Activated T-cell treated with anti-CD3 and anti-CD28 coated beads, Interleukin-2, amount 50 U/mL, for 4 hours (primary cell): Measurements from ENCODE around the gene SMIM24. TPM values are rescaled to one million over a fixed set of nuclear protein-coding genes. Genes with fewer than 3 reads are reported as not detected.
"Not testable (repeated sequence)": the region's sequence is repeated elsewhere in the genome, so short reads cannot be mapped to it uniquely, and the experiment has no call there.

Experiments
- ATAC-seq, 2 donors: fragments of 200-7000 bp; cut with Tn5 transposase; one replicate each; pipeline ENCODE4 v1.10.0; 2021
- DNase-seq: peaks from one replicate; pipeline ENCODE4 v3.0.0-alpha.2; 2020
- H3K27me3 Mint-ChIP-seq: one replicate; pipeline ENCODE4 v1.8.0; 2021; ENCODE audit warnings: low read depth, mixed read lengths
- H3K36me3 Mint-ChIP-seq: one replicate; pipeline ENCODE4 v1.8.0; 2022; ENCODE audit warnings: mixed read lengths; ENCODE audit not compliant: insufficient read depth
- H3K4me1 Mint-ChIP-seq: one replicate; pipeline ENCODE4 v1.8.0; 2021; ENCODE audit warnings: low read depth, mixed read lengths
- H3K4me3 Mint-ChIP-seq: one replicate; pipeline ENCODE4 v1.8.0; 2021; ENCODE audit warnings: mild to moderate bottlenecking, moderate library complexity, mixed read lengths
- H3K9me3 Mint-ChIP-seq: one replicate; pipeline ENCODE4 v1.8.0; 2021; ENCODE audit warnings: mixed read lengths
- total RNA-seq, 3 donors: library from RNA; stranded (reverse); gene quantifications; one replicate each; pipeline ENCODE4 v1.2.1, GENCODE V29; 2021

The SMIM24 gene
- total RNA-seq, 3 donors from 2014 or later, result not detected

- ATAC-seq, result no peak
- Mint-ChIP-seq H3K36me3 (peaks cover 9% of the 10 kb centered on the region), H3K9me3 (no peaks in the 10 kb centered on the region), H3K27me3 (no peaks in the 10 kb centered on the region), H3K4me1 (peaks cover 3% of the 10 kb centered on the region), H3K4me3 (no peak overlapping the region)
- DNase-seq, result no peak
Observed at GRCh38 chr19:3454656-3455392, 25.5 kb downstream of the SMIM24 start.

- ATAC-seq (no peak), DNase-seq (no peak)
- Mint-ChIP-seq H3K9me3 (no peaks in the 10 kb centered on the region), H3K4me1 (peaks cover 3% of the 10 kb centered on the region), H3K27me3 (no peaks in the 10 kb centered on the region), H3K4me3 (no peak overlapping the region), H3K36me3 (peaks cover 9% of the 10 kb centered on the region)
Observed at GRCh38 chr19:3453840-3454239, 26.5 kb downstream of the SMIM24 start.

GRCh38 chr19:3452942-3453214, 27.4 kb downstream of the SMIM24 start:
- not testable (repeated sequence) for DNase-seq, H3K36me3 Mint-ChIP-seq, H3K4me3 Mint-ChIP-seq, H3K27me3 Mint-ChIP-seq, ATAC-seq, H3K9me3 Mint-ChIP-seq, H3K4me1 Mint-ChIP-seq

GRCh38 chr19:3452171-3452941, 28.0 kb downstream of the SMIM24 start:
- peaks cover 1% of the 10 kb centered on the region for H3K4me1 Mint-ChIP-seq
- DNase-seq (no peak), ATAC-seq (no peak)
- peaks cover 9% of the 10 kb centered on the region for H3K36me3 Mint-ChIP-seq
- no peaks in the 10 kb centered on the region for H3K27me3 Mint-ChIP-seq
- H3K4me3 Mint-ChIP-seq, result no peak overlapping the region
- H3K9me3 Mint-ChIP-seq, result no peaks in the 10 kb centered on the region

- ATAC-seq, result no peak
Observed at GRCh38 chr19:3451451-3451866, 28.9 kb downstream of the SMIM24 start.

GRCh38 chr19:3450796-3451411, 29.4 kb downstream of the SMIM24 start:
- Mint-ChIP-seq H3K36me3 (peaks cover 9% of the 10 kb centered on the region), H3K9me3 (no peaks in the 10 kb centered on the region), H3K4me3 (no peak overlapping the region), H3K4me1 (no peaks in the 10 kb centered on the region), H3K27me3 (no peaks in the 10 kb centered on the region)
- ATAC-seq (no peak), DNase-seq (no peak)

More at GRCh38 chr19:3451451-3451866, 28.9 kb downstream of the SMIM24 start:
- Mint-ChIP-seq H3K27me3 (no peaks in the 10 kb centered on the region), H3K4me3 (no peak overlapping the region), H3K36me3 (peaks cover 9% of the 10 kb centered on the region), H3K9me3 (no peaks in the 10 kb centered on the region), H3K4me1 (no peaks in the 10 kb centered on the region)
- DNase-seq, result no peak

- H3K36me3 Mint-ChIP-seq, result peaks cover 9% of the 10 kb centered on the region
Observed at GRCh38 chr19:3448616-3449334, 31.6 kb downstream of the SMIM24 start.

GRCh38 chr19:3446657-3447056, 33.7 kb downstream of the SMIM24 start:
- not testable (repeated sequence) for ATAC-seq, H3K9me3 Mint-ChIP-seq, H3K36me3 Mint-ChIP-seq, H3K27me3 Mint-ChIP-seq, DNase-seq, H3K4me1 Mint-ChIP-seq, H3K4me3 Mint-ChIP-seq

More at GRCh38 chr19:3448616-3449334, 31.6 kb downstream of the SMIM24 start:
- ATAC-seq (no peak), DNase-seq (no peak)
- peaks cover 2% of the 10 kb centered on the region for H3K4me1 Mint-ChIP-seq
- H3K27me3 Mint-ChIP-seq, result no peaks in the 10 kb centered on the region
- no peaks in the 10 kb centered on the region for H3K9me3 Mint-ChIP-seq
- no peak overlapping the region for H3K4me3 Mint-ChIP-seq

GRCh38 chr19:3444695-3445234, 35.6 kb downstream of the SMIM24 start:
- DNase-seq (no peak), ATAC-seq (no peak)
- H3K4me1 Mint-ChIP-seq, result peaks cover 2% of the 10 kb centered on the region
- H3K4me3 Mint-ChIP-seq, result no peak overlapping the region
- H3K9me3 Mint-ChIP-seq, result no peaks in the 10 kb centered on the region
- H3K36me3 Mint-ChIP-seq, result no peaks in the 10 kb centered on the region
- H3K27me3 Mint-ChIP-seq, result no peaks in the 10 kb centered on the region

GRCh38 chr19:3443840-3444694, 36.3 kb downstream of the SMIM24 start:
- Mint-ChIP-seq H3K27me3 (no peaks in the 10 kb centered on the region), H3K4me3 (no peak overlapping the region), H3K4me1 (peaks cover 2% of the 10 kb centered on the region), H3K9me3 (no peaks in the 10 kb centered on the region), H3K36me3 (no peaks in the 10 kb centered on the region)
- ATAC-seq, result no peak
- DNase-seq, result no peak

- no peak for DNase-seq
- no peak overlapping the region for H3K4me3 Mint-ChIP-seq
- peaks cover 2% of the 10 kb centered on the region for H3K4me1 Mint-ChIP-seq
- no peaks in the 10 kb centered on the region for H3K9me3 Mint-ChIP-seq
- no peaks in the 10 kb centered on the region for H3K27me3 Mint-ChIP-seq
- ATAC-seq, result no peak
- peaks cover 2% of the 10 kb centered on the region for H3K36me3 Mint-ChIP-seq
Observed at GRCh38 chr19:3442487-3443071, 37.7 kb downstream of the SMIM24 start.

- DNase-seq, result no peak
- Mint-ChIP-seq H3K27me3 (no peaks in the 10 kb centered on the region), H3K9me3 (no peaks in the 10 kb centered on the region), H3K4me1 (peaks cover 2% of the 10 kb centered on the region), H3K36me3 (peaks cover 2% of the 10 kb centered on the region), H3K4me3 (no peak overlapping the region)
- ATAC-seq, result no peak
Observed at GRCh38 chr19:3441986-3442329, 38.4 kb downstream of the SMIM24 start.
